Uterus (tissue), 4 donors: ENCODE results near the gene KCNJ11. TPM values are rescaled to one million over a fixed set of nuclear protein-coding genes. Genes with fewer than 3 reads are reported as not detected.
A peak's percentile ranks its signal among the peaks of the same experiment; 100 is the strongest.

Source experiments
- DNase-seq, 2 donors: peaks; one replicate each; pipeline ENCODE4 v3.0.0-alpha.2; 2019 to 2020
- H3K27ac ChIP-seq, 2 donors: fragments of 200-600 bp; sonication (generic); 1 replicate in 1 of 2; 2 replicates in 1 of 2; pipeline ENCODE4 v1.5.1; 2016 to 2018
- H3K27me3 ChIP-seq, 2 donors: fragments of 200-600 bp; sonication (generic); one replicate each; pipeline ENCODE4 v1.5.1; 2018 to 2019; ENCODE audit warnings: control low read depth in 1 of 2
- H3K36me3 ChIP-seq, 2 donors: fragments of 200-600 bp; sonication (generic); one replicate each; pipeline ENCODE4 v1.5.1; 2019; ENCODE audit warnings: control low read depth in 1 of 2
- H3K4me1 ChIP-seq, 2 donors: fragments of 200-600 bp; sonication (generic); one replicate each; pipeline ENCODE4 v1.5.1; 2018 to 2019; ENCODE audit warnings: control low read depth in 1 of 2
- H3K4me3 ChIP-seq, 2 donors: fragments of 200-600 bp; sonication (generic); 1 replicate in 1 of 2; 2 replicates in 1 of 2; pipeline ENCODE4 v1.5.1; 2018 to 2019; ENCODE audit warnings: mild to moderate bottlenecking in 1 of 2
- H3K9me3 ChIP-seq, 2 donors: fragments of 200-600 bp; sonication (generic); one replicate each; pipeline ENCODE4 v1.5.1; 2019; ENCODE audit warnings: control low read depth in 1 of 2
- POLR2A ChIP-seq, 2 donors: fragments of 450-650 bp; IDR thresholded peaks; one replicate each; pipeline ENCODE4 v1.6.1; 2016; ENCODE audit warnings: antibody characterized with exemption in 2 of 2, mild to moderate bottlenecking in 1 of 2, moderate library complexity in 1 of 2
- intact Hi-C: fragments of 100-400 bp; cut with DNase I; formaldehyde crosslinking; loops from one replicate; pipeline ENCODE4 v1.15.1; 2023; ENCODE audit warnings: low total_unique reads
- total RNA-seq, 4 donors: library from RNA; depleted of rRNA in 3 of 4; stranded (reverse); fragments of >200 nt in 3 of 4; gene quantifications; one replicate each; pipeline versions ENCODE4 v1.1.0 to v1.2.4, GENCODE V29; 2014 to 2023
- TF ChIP-seq, protein P1 (sequence below), 4 experiments: fragments of 200-600 bp in 2 of 4; fragments of 450-650 bp in 2 of 4; sonication (generic) in 2 of 4; IDR thresholded peaks; one replicate each; pipeline ENCODE4 v1.5.1; 2016 to 2019; ENCODE audit warnings: antibody characterized with exemption in 4 of 4, mild to moderate bottlenecking in 2 of 4, moderate library complexity in 1 of 4
- donor health status: DM: yes; HTN: yes; CAD: no.

KCNJ11 gene
- total RNA-seq, 4 donors from 2014 or later, result 0.83 to 3.9 TPM; not detected in 2

DNA sequence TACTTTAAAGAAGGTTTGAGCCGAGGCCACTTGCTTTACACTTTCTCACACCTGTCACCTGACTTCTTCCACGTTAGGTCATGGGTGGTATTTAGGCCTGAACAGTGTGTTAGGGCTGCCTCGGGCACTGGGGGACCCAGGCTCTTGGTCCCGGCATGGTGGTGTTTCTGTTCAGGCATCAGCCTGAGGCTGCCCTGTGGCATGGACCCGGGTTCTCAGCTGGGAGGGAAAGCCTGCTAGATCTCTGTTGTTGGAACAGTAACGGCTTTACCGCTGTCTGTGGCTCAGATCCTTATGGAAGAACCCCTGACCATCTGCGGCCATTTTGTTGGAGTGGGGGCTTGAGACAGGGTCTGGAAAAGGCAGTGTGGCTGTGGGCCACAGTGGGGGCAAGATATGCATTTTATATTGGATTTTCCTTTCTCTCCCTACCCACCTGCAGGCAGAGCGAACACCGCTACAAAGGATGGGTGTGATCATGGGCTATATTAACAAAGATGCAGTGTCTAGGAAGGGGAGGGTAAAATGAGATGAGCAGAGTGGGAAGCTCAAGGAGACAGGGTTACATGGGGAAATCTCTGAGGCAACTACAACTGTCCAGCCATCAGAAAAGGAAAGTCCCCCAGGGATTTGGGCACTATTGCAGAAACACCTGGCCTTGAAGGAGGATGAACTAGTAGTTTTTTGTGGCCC, 1.6 kb upstream of the KCNJ11 start:
- intact Hi-C loops, result no loop called here
- no peaks in the 10 kb centered on the region for H3K9me3 ChIP-seq
- no peak overlapping the region for H3K4me3 ChIP-seq
- no peaks in the 10 kb centered on the region for H3K27me3 ChIP-seq
- peaks cover 0 to 5% of the 10 kb centered on the region in 2 donors for H3K4me1 ChIP-seq
- H3K36me3 ChIP-seq, result no peaks in the 10 kb centered on the region
- TF ChIP-seq, protein P1, sequence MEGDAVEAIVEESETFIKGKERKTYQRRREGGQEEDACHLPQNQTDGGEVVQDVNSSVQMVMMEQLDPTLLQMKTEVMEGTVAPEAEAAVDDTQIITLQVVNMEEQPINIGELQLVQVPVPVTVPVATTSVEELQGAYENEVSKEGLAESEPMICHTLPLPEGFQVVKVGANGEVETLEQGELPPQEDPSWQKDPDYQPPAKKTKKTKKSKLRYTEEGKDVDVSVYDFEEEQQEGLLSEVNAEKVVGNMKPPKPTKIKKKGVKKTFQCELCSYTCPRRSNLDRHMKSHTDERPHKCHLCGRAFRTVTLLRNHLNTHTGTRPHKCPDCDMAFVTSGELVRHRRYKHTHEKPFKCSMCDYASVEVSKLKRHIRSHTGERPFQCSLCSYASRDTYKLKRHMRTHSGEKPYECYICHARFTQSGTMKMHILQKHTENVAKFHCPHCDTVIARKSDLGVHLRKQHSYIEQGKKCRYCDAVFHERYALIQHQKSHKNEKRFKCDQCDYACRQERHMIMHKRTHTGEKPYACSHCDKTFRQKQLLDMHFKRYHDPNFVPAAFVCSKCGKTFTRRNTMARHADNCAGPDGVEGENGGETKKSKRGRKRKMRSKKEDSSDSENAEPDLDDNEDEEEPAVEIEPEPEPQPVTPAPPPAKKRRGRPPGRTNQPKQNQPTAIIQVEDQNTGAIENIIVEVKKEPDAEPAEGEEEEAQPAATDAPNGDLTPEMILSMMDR (IDR thresholded peaks at IDR 0.05), result no peak
- TF ChIP-seq POLR2A (IDR thresholded peaks at IDR 0.05), result no peak
- H3K27ac ChIP-seq, result no peak overlapping the region
- no peak for DNase-seq

GRCh38 chr11:17389211-17389956, 925 bp upstream of the KCNJ11 start:
- Histone ChIP-seq H3K36me3 (no peaks in the 10 kb centered on the region), H3K27me3 (no peaks in the 10 kb centered on the region), H3K4me3 (peak overlapping the region; percentile 7 to 56), H3K27ac (peak overlapping the region in 1 of 2 donors; percentile 63), H3K4me1 (peaks cover 0 to 5% of the 10 kb centered on the region in 2 donors), H3K9me3 (no peaks in the 10 kb centered on the region)
- TF ChIP-seq POLR2A (IDR thresholded peaks at IDR 0.05), result peak in 1 of 2 donors; percentile 4
- TF ChIP-seq, protein P1 (IDR thresholded peaks at IDR 0.05), result peak; percentile 50 to 89 (median 58)
- intact Hi-C loops, result no loop called here
- DNase-seq, result peak; percentile 59 to 62

DNA sequence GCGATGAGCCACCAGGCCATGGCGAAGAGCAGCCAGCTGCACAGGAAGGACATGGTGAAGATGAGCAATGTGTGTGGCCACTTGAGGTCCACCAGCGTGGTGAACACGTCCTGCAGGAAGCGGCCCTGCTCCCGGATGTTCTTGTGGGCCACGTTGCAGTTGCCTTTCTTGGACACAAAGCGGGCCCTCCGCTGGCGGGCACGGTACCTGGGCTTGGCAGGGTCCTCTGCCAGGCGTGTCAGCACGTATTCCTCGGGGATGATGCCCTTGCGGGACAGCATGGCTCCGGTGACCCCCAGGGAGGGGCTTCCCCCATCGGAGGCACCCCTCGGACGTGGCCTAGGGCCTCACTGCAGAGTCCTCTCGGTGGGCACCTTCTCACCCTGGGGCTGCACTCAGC, 648 bp downstream of the KCNJ11 start:
- no peaks in the 10 kb centered on the region for H3K36me3 ChIP-seq
- no peaks in the 10 kb centered on the region for H3K9me3 ChIP-seq
- intact Hi-C loops, result no loop called here
- no peak overlapping the region for H3K4me3 ChIP-seq
- H3K27me3 ChIP-seq, result no peaks in the 10 kb centered on the region
- no peak for TF ChIP-seq POLR2A (IDR thresholded peaks at IDR 0.05)
- TF ChIP-seq, protein P1 (IDR thresholded peaks at IDR 0.05), result no peak
- H3K27ac ChIP-seq, result no peak overlapping the region
- H3K4me1 ChIP-seq, result peaks cover 0 to 5% of the 10 kb centered on the region in 2 donors
- no peak for DNase-seq

DNA sequence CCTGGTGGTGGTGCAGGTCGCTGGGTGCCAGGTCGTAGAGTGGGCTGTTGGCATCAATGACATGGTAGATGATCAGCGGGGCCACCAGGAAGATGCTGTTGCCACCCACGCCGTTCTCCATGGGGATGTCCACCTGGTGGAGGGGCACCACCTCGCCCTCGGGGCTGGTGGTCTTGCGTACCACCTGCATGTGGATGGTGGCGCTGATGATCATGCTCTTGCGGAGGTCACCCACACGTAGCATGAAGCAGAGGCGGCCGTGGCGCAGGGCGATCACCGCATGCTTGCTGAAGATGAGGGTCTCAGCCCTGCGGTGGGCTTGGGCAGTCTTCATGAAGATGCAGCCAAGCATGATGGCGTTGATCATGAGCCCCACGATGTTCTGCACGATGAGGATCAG, 1.2 kb downstream of the KCNJ11 start:
- H3K4me3 ChIP-seq, result no peak overlapping the region
- intact Hi-C loops, result no loop called here

More for the DNA sequence above, 1.2 kb downstream of the KCNJ11 start:
- Histone ChIP-seq H3K36me3 (no peaks in the 10 kb centered on the region), H3K4me1 (peaks cover 0 to 5% of the 10 kb centered on the region in 2 donors), H3K27me3 (no peaks in the 10 kb centered on the region), H3K27ac (no peak overlapping the region), H3K9me3 (no peaks in the 10 kb centered on the region)
- TF ChIP-seq, protein P1 (IDR thresholded peaks at IDR 0.05), result no peak
- no peak for TF ChIP-seq POLR2A (IDR thresholded peaks at IDR 0.05)
- DNase-seq, result no peak
